HepG2 (cell line): ENCODE results near the gene FCRL2. TPM values are rescaled to one million over a fixed set of nuclear protein-coding genes. Genes with fewer than 3 reads are reported as not detected.

Experiments
- ATAC-seq: fragments of 200-7000 bp; cut with Tn5 transposase; 3 replicates; pipeline ENCODE4 v1.9.1; 2020; ENCODE audit warnings: mild to moderate bottlenecking, moderate library complexity
- BruUV-seq: library from RNA; stranded (reverse); fragments of 400-500 nt; replicated peaks from 2 replicates; lab custom pipeline; 2021; lab: Mats Ljungman, UMichigan
- CTCF ChIA-PET: fragments of 300-600 bp; formaldehyde crosslinking; extraction: SDS; loops from one replicate; lab custom pipeline; 2021; ENCODE audit warnings: low total read pairs, inconsistent platforms, low intra/inter-chr PET ratio; lab: Yijun Ruan, JAX
- POLR2A ChIA-PET: fragments of 350-600 bp; sonication (Branson Sonifier 250); formaldehyde crosslinking; loops from one replicate; lab custom pipeline; 2020; ENCODE audit warnings: antibody characterized with exemption, inconsistent platforms; lab: Yijun Ruan, JAX
- DNase-seq: peaks from one replicate; pipeline ENCODE4 v3.0.0-alpha.2; 2015; ENCODE audit warnings: low spot score
- FAIRE-seq: peaks from 3 replicates; lab custom pipeline; 2011; peaks lifted over from hg19 to GRCh38; lab: Jason Lieb, UNC
- H2AFZ ChIP-seq: one replicate; pipeline ENCODE4 v1.6.1; 2011; ENCODE audit warnings: low read length, inconsistent platforms
- H3K27ac ChIP-seq: fragments of 300-600 bp; 3 replicates; pipeline ENCODE4 v1.8.0; 2011; ENCODE audit warnings: mixed run types, mild to moderate bottlenecking, mixed read lengths, low read length, inconsistent platforms; ENCODE audit not compliant: insufficient read depth; ENCODE audit errors: extremely low read length
- H3K27me3 ChIP-seq, 2 experiments: fragments of 200-600 bp in 1 of 2; 2 replicates in 1 of 2; 3 replicates in 1 of 2; pipeline versions ENCODE4 v1.6.0 to v1.8.0; 2011; ENCODE audit warnings: low read length in 2 of 2, mild to moderate bottlenecking in 2 of 2, moderate library complexity in 2 of 2, inconsistent platforms in 1 of 2; ENCODE audit not compliant: insufficient read depth in 2 of 2, control insufficient read depth in 1 of 2
- H3K36me3 ChIP-seq, 2 experiments: fragments of 200-600 bp in 1 of 2; replicated peaks in 1 of 2; 2 replicates in 1 of 2; 3 replicates in 1 of 2; pipeline versions ENCODE4 v1.5.1 to v1.8.0; 2011; ENCODE audit warnings: low read length in 2 of 2, inconsistent platforms in 1 of 2; ENCODE audit not compliant: insufficient read depth in 2 of 2, control insufficient read depth in 1 of 2
- H3K4me1 ChIP-seq: 2 replicates; pipeline ENCODE4 v1.5.1; 2012; ENCODE audit warnings: low read length, inconsistent platforms; ENCODE audit not compliant: insufficient read depth
- H3K4me2 ChIP-seq: 2 replicates; pipeline ENCODE4 v1.6.0; 2011; ENCODE audit warnings: low read depth, low read length, inconsistent platforms
- H3K4me3 ChIP-seq, 3 experiments: fragments of 200-600 bp in 1 of 3; sonication (generic), shearing (Covaris generic) in 1 of 3; replicated peaks in 1 of 3; 2 replicates each; pipeline ENCODE4 v1.5.1; 2011 to 2016; ENCODE audit warnings: low read length in 3 of 3, inconsistent platforms in 2 of 3, low read depth in 2 of 3, mild to moderate bottlenecking in 2 of 3, control low read depth in 1 of 3, mixed read lengths in 1 of 3; ENCODE audit not compliant: insufficient read depth in 1 of 3
- H3K79me2 ChIP-seq: one replicate; pipeline ENCODE4 v1.6.1; 2011; ENCODE audit warnings: low read length, inconsistent platforms; ENCODE audit not compliant: insufficient read depth
- H3K9ac ChIP-seq: 2 replicates; pipeline ENCODE4 v1.6.0; 2011; ENCODE audit warnings: mild to moderate bottlenecking, low read depth, low read length, inconsistent platforms; ENCODE audit not compliant: insufficient read depth
- H3K9me3 ChIP-seq: 2 replicates; pipeline ENCODE4 v1.5.1; 2012; ENCODE audit warnings: mild to moderate bottlenecking, low read length
- H4K20me1 ChIP-seq: 2 replicates; pipeline ENCODE4 v1.6.0; 2011; ENCODE audit warnings: inconsistent platforms, mild to moderate bottlenecking, low read length, moderate library complexity; ENCODE audit not compliant: insufficient read depth
- ATF7 ChIP-seq, 2 experiments: fragments of 450-650 bp in 1 of 2; sonication (generic) in 1 of 2; formaldehyde crosslinking in 1 of 2; IDR thresholded peaks; 2 replicates each; pipeline versions ENCODE4 v1.4.0 to v1.6.1; 2016 to 2020; ENCODE audit warnings: antibody characterized with exemption in 1 of 2, mild to moderate bottlenecking in 1 of 2, missing genetic modification reagents in 1 of 2
- IRF2 ChIP-seq: IDR thresholded peaks from 2 replicates; pipeline ENCODE4 v1.6.1; 2018; ENCODE audit warnings: missing genetic modification reagents, missing compliant biosample characterization
- KAT8 ChIP-seq: IDR thresholded peaks from 2 replicates; pipeline ENCODE4 v1.6.1; 2016; ENCODE audit warnings: missing genetic modification reagents, missing compliant biosample characterization
- RFX1 ChIP-seq: fragments of 450-650 bp; IDR thresholded peaks from 2 replicates; pipeline ENCODE4 v1.6.1; 2017
- TMF1 ChIP-seq: sonication (generic); formaldehyde crosslinking; IDR thresholded peaks from 2 replicates; pipeline ENCODE4 v1.8.1; 2022; ENCODE audit warnings: low read depth, missing genetic modification reagents
- ZNF225 ChIP-seq: sonication (generic); formaldehyde crosslinking; IDR thresholded peaks from 2 replicates; pipeline ENCODE4 v1.4.0; 2020; ENCODE audit warnings: mild to moderate bottlenecking, missing genetic modification reagents
- ZNF296 ChIP-seq: sonication (generic); formaldehyde crosslinking; conservative IDR thresholded peaks from 2 replicates; pipeline ENCODE4 v1.5.0; 2020; ENCODE audit warnings: mild to moderate bottlenecking, missing genetic modification reagents
- ZNF547 ChIP-seq: sonication (generic); formaldehyde crosslinking; IDR thresholded peaks from 2 replicates; pipeline ENCODE4 v1.5.1; 2020; ENCODE audit warnings: mild to moderate bottlenecking, missing genetic modification reagents
- ZNF780A ChIP-seq: sonication (generic); formaldehyde crosslinking; IDR thresholded peaks from 2 replicates; pipeline ENCODE4 v1.8.0; 2022; ENCODE audit warnings: mild to moderate bottlenecking, missing genetic modification reagents, moderate library complexity
- WGBS: methylation state at CpG from one replicate; pipeline ENCODE4 v1.1.6; 2017; ENCODE audit warnings: low lambda C conversion rate; 5-methylcytosine and 5-hydroxymethylcytosine counted together
- in situ Hi-C: cut with HindIII; loops from 2 replicates; pipeline ENCODE4 v1.10.0; 2017; ENCODE audit warnings: low pct_unique_long_range_greater_than_20kb; ENCODE audit not compliant: extremely low pct_ligation_motif_present
- intact Hi-C: fragments of 100-400 bp; cut with micrococcal nuclease; formaldehyde crosslinking; loops from one replicate; pipeline ENCODE4 v1.10.0; 2022; ENCODE audit not compliant: unreplicated experiment
- polyA plus RNA-seq, 8 experiments: library from polyadenylated mRNA; depleted of rRNA in 3 of 8; stranded (reverse) in 7 of 8; unstranded in 1 of 8; fragments of >200 nt; fragmentation: Illumina TruSeq in 4 of 8; extraction: Trizol in 4 of 8; gene quantifications; 2 replicates each; pipeline versions ENCODE4 v1.2.1 to v1.2.3, GENCODE V29; 2011 to 2016; ENCODE audit warnings: low read depth in 4 of 8, missing spikeins in 1 of 8, mixed read lengths in 1 of 8; ENCODE audit not compliant: insufficient read depth in 1 of 8
- total RNA-seq, 5 experiments: library from RNA; depleted of rRNA; stranded (reverse); fragments of >200 nt; fragmentation: Illumina TruSeq; extraction: Trizol; gene quantifications; 2 replicates each; pipeline ENCODE4 v1.2.3, GENCODE V29; 2016; ENCODE audit warnings: low read depth in 1 of 5

FCRL2 gene
- total and polyA plus RNA-seq, 2 of the 13 experiments (the other 11 are each of a cell fraction or from before 2014, with no cell fraction given) = not detected

DNA sequence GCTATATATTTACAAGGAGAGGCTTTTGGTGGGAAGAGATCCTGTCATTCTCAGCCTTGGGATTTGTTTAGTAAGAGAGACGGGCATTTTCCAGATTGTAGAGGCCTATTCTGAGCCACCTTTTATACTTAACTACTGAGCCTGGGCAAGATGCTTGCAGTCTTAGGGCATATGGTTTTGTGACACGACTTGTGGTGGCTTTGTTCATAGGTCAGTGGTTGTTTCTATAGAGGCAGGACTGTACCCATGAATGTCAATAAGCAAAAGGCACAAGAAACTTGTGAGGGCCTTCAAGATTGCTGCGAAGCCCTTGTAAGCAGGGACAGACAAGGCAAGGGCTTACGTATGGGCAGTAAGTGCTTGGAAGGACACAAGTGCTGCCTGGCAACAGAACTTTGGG lies 73.0 kb downstream of the FCRL2 start (continued):
- no peak for TF ChIP-seq ATF7 (IDR thresholded peaks at IDR 0.05)
- no peak for TF ChIP-seq ATF7 (CRISPR knock-in tag; IDR thresholded peaks at IDR 0.05)

DNA sequence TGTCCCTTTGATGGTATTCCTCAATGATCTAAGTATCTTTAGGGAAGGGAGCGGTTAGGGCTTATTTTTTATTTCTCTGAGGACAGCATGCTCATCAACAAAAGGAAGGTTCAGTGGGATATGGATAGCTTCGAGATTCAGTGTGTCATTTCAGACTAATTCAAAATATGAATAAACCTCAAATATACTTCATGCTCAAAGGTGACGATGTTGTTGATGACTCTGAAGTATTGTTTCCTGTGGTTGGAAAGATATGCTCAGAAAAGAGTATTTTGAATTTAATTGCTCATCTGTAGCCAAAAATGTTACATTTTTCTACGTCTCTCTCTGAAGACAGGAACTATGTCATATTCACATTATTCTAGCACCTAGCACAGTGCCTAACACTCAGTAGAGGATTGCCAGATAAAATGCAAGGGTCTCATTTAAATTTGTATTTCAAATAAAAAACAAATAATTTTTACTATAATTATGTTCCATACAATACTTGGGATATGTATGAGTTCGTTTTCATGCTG lies 74.6 kb downstream of the FCRL2 start:
- Histone ChIP-seq H3K4me1 (no peaks in the 10 kb centered on the region), H4K20me1 (no peaks in the 10 kb centered on the region), H3K79me2 (no peaks in the 10 kb centered on the region), H2AFZ (no peak overlapping the region), H3K36me3 (no peaks in the 10 kb centered on the region), H3K4me2 (no peak overlapping the region), H3K27ac (no peak overlapping the region), H3K9me3 (no peaks in the 10 kb centered on the region), H3K9ac (no peak overlapping the region), H3K27me3 (0 out of 5 replicates have a peak, but pooled peaks cover 0 to 1% of the 10 kb centered on the region in 2 experiments), H3K4me3 (no peak overlapping the region)
- 2% methylated on average over 5 of the region's 5 CpGs for WGBS
- POLR2A ChIA-PET = no interaction called here
- intact Hi-C loops = no loop called here
- FAIRE-seq (no peak), DNase-seq (no peak), ATAC-seq (no peak)
- BruUV-seq = no TSS peak
- TF ChIP-seq TMF1 (no peak), ZNF296 (no peak), IRF2 (CRISPR knock-in tag) (no peak), KAT8 (CRISPR knock-in tag) (no peak), ZNF547 (CRISPR knock-in tag) (no peak), ZNF780A (CRISPR knock-in tag) (no peak), RFX1 (no peak), ZNF225 (CRISPR knock-in tag) (no peak)
- CTCF ChIA-PET = no interaction called here
- in situ Hi-C loops = no loop called here
